HG02973 (cell line): ENCODE data around the gene NLRP9.
"Not testable (repeated sequence)": the region's sequence is repeated elsewhere in the genome, so short reads cannot be mapped to it uniquely, and the experiment has no call there.

Experiments used
- ATAC-seq: cut with Tn5 transposase; IDR thresholded peaks from one replicate; pipeline ENCODE4 v1.9.1; 2021; ENCODE audit warnings: moderate library complexity; ENCODE audit not compliant: unreplicated experiment

Gene NLRP9

DNA sequence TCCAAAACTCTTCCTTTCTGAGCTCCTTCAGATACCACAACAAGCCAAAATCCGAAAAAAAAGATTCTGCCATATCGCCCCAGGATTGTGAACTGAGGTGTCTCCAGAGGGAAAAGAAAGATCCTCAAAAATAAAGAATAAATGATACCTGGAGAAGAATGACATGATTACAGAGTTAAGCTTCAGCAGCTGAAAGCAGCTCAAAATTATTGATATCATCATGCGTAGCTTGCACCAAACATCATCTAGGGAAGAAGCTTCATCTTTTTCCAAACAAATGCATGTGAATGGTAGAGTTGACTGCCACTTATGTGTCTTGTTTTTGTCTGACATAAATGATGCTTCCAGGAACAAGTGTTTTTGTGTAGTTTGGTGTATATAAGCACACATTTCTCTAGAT, at the start of gene NLRP9:
TSS of gene NLRP9 (minus strand) at position 101 of the 400 bp plus-strand sequence. CDS start at position 73, 28 bp downstream.
- ATAC-seq = no peak

DNA sequence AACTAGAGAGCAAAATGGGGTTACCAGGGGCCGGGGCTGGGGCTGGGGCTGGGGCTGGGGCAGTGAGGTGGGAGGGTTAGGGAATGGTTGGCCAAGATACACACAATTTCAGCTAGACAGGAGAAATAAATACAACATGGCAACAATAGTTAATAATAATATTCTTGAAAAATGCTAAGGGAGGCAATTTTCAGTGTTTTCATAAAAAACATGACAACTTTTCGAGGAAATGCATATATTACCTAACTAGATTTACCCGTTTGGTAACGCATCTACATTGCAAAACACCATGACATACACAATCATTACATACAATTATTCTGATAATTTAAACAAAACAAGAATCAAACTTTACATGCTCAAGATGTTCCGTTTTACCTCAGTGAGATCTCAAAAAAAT, 42.9 kb upstream of the NLRP9 start:
- no peak for ATAC-seq

DNA sequence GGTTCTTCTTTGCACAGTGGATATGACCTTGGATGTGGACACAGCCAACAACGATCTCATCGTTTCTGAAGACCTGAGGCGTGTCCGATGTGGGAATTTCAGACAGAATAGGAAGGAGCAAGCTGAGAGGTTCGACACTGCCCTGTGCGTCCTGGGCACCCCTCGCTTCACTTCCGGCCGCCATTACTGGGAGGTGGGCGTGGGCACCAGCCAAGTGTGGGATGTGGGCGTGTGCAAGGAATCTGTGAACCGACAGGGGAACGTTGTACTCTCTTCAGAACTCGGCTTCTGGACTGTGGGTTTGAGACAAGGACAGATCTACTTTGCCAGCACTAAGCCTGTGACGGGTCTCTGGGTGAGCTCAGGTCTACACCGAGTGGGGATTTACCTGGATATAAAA, 40.1 kb upstream of the NLRP9 start:
- ATAC-seq = no peak

GRCh38 chr19:55777528-55777927, 39.3 kb upstream of the NLRP9 start:
- no peak for ATAC-seq

DNA sequence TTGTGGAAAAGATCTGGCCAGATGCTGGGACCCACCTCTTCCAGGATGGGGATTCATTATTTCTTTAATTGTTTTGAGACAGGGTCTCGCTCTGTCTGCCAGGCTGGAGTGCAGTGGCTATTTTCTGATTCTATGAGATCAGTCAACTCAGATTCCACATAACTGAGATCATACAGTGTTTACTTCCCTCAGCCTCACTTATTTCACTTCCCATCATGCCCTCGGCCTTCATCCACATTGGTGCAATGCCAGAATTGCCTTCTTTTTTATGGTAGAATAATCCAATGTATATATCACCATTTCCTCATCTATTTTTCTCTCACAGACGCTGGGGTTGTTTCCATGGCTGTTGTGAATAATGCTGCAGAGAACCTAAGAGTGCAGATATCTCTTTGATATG, 31.4 kb upstream of the NLRP9 start:
- ATAC-seq = not testable (repeated sequence)

DNA sequence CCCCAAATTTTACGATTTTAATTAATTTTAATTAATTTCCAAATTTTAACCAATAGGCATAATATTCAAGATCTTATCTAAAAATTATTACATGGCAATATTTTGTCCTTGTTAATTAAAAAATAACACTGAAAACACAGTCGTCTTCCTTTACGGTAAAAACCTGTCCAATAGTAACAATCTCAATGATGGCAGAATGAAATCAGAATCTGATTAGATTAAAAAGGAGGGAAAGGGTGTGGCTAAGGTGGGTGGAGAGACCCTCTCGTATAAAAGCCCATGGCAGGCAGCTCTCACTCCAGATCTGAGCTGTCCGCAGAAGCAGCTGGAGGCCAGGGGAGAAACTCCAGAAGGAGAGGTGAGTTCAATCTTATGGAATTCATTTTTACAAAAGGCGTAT, 30.6 kb upstream of the NLRP9 start, which contains the start of gene RFPL4AL1:
TSS of gene RFPL4AL1 (plus strand) at position 301 of the 400 bp plus-strand sequence. CDS start 2,687 bp downstream, outside the sequence.
- not testable (repeated sequence) for ATAC-seq

DNA sequence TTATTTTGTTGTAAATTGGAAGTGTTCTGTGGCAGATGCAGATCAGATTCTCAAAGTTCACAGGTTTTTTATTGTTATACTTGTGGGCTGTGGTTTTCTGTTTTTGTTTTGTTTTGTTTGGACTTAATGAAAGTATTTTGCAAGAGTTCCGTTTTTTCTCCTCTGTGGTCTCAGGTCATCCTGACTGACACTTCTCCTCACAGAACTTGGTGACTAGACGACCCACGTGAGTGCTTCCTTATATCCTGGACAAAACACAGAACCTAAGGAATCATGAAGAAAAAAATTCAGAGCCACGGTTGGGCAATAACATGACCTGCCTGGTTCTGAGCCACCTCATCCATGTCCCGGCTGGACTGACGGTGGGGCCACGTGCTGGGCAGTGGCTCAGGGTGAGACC, 28.3 kb upstream of the NLRP9 start:
- no peak for ATAC-seq

DNA sequence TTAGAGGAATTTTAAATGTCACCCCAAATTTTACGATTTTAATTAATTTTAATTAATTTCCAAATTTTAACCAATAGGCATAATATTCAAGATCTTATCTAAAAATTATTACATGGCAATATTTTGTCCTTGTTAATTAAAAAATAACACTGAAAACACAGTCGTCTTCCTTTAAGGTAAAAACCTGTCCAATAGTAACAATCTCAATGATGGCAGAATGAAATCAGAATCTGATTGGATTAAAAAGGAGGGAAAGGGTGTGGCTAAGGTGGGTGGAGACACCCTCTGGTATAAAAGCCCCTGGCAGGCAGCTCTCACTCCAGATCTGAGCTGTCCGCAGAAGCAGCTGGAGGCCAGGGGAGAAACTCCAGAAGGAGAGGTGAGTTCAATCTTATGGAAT, 20.6 kb upstream of the NLRP9 start, which contains the start of gene RFPL4A:
TSS of gene RFPL4A (plus strand) at position 301 of the 400 bp plus-strand sequence. CDS start 2,704 bp downstream, outside the sequence.
- not testable (repeated sequence) for ATAC-seq

GRCh38 chr19:55756808-55757207, 18.6 kb upstream of the NLRP9 start:
- not testable (repeated sequence) for ATAC-seq

DNA sequence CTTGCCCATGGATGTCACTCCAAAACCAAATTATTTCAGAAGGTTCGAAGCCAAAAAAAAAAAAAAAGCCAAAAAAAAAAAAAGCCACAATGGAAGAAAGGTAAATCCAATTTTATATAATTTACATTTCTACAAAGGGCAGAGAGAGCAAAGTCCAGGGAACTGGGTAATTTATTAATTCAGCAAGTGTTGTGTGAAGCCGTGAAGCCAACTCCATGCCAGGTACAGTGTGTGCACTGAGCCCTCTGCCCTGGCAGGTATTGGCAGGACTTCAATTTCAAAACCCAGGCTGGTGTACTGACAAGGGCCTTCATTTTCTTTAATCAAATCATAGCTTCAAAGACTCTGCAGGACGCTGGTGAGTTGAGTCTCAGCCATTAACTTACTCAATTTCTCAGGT, 15.2 kb upstream of the NLRP9 start:
- no peak for ATAC-seq

DNA sequence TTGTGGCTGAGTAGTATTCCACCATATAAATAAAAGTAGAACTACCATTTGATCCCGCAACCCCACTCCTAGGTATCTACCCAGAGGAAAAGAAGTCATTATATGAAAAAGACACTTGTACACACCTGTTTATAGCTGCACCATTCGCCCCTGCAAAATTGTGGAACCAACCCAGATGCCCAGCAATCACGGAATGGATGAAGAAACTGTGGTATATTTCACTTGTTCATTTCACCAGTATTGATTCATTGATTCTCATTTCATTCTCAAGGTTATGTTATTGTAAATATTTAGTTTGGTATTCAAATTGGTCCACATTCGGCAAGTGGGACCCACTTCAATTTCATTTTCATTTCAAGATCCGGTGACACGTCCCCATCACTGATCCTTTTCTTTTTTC, 12.5 kb upstream of the NLRP9 start:
- ATAC-seq = no peak

DNA sequence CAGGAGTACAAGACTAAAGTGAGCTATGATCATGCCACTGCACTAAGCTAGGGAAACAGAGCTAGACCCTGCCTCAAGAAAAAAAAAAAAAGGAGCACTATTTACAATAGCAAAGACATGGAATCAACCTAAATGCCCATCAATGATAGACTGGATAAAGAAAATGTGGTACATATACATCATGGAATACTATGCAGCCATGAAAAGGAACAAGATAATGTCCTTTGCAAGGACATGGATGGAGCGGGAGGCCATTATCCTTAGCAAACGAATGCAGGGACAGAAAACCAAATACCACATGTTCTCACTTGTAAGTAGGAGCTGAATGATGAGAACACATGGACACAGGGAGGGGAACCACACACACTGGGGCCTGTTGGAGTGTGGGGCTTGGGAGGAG, 7.8 kb downstream of the NLRP9 start:
- ATAC-seq = not testable (repeated sequence)

GRCh38 chr19:55723491-55723890, 14.7 kb downstream of the NLRP9 start:
- no peak for ATAC-seq

- no peak for ATAC-seq
Measured at GRCh38 chr19:55720801-55721200, 17.4 kb downstream of the NLRP9 start.

GRCh38 chr19:55720214-55720746, 17.9 kb downstream of the NLRP9 start:
- ATAC-seq = no peak

DNA sequence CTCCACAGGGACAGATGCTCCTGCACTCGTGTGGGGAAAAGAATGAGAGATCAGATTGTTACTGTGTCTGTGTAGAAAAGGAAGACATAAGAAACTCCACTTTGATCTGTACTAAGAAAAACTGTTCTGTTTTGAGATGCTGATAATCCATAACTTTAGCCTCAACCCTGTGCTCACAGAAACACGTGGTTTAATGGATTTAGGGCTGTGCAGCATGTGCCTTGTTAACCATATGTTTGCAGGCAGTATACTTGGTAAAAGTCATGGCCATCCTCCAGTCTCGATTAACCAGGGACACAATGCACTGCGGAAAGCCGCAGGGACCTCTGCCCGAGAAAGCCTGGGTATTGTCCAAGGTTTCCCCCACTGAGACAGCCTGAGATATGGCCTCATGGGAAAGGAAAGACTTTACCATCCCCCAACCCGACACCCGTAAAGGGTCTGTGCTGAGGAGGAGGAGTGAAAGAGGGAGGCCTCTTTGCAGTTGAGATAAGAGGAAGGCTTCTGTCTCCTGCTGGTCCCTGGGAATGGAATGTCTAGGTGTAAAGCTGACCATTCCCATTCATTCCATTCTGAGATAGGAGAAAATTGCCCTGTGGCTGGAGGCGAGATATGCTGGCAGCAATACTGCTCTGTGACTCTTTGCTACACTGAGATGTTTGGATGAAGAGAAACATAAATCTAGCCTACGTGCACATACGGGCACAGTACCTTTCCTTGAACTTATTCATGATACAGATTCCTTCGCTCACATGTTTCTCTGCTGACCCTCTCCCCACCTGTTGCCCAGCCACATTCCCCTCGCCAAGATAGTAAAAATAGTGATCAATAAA, 20.1 kb downstream of the NLRP9 start:
- not testable (repeated sequence) for ATAC-seq

- no peak for ATAC-seq
Measured at GRCh38 chr19:55717251-55717650, 21.0 kb downstream of the NLRP9 start.

- no peak for ATAC-seq
Measured at GRCh38 chr19:55716531-55716930, 21.7 kb downstream of the NLRP9 start.

- ATAC-seq = no peak
Measured at GRCh38 chr19:55712804-55713631, 25.2 kb downstream of the NLRP9 start.

- no peak for ATAC-seq
Measured at GRCh38 chr19:55711719-55712118, 26.5 kb downstream of the NLRP9 start.

- ATAC-seq = no peak
Measured at GRCh38 chr19:55705972-55706371, 32.2 kb downstream of the NLRP9 start.
